Measurements from ENCODE around the gene VAC14.

The VAC14 gene

DNA sequence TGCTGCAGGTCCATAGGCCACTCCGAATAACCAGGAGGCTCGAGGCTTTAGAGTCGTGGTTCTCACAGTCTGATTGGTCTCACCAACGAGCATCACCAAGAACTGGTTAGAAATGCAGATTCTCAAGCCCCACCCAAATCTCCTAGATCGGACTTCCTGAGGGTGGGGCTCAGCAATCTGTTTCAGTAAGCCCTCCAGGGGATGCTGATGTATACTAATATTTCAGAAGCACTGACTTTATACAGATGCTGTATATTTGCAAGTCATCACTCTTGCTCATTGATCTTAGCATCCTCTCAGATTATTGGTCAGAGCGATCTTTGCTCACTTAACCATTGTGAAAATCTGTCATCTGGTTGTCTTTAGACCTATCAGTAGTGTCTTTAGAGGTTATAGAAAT, 4.4 kb upstream of the VAC14 start:
- H3K9me3 ChIP-seq (ENCODE audit: insufficient read depth, low read length): peaks cover 11% of the 10 kb centered on the region; the same call in 1 of the 2 replicates
- no peak overlapping the region for H3K4me3 ChIP-seq (ENCODE audit: insufficient read length, low read depth)
- no peaks in the 10 kb centered on the region for H3K4me1 ChIP-seq (ENCODE audit: insufficient read depth, insufficient read length)
- H3K27me3 ChIP-seq (ENCODE audit: insufficient read depth, insufficient read length): peaks cover 25% of the 10 kb centered on the region
- DNase-seq (ENCODE audit: low read depth, low spot score): no peak
- H3K9ac ChIP-seq (ENCODE audit: insufficient read length, low read depth): no peak overlapping the region
- H3K36me3 ChIP-seq (ENCODE audit: insufficient read depth, insufficient read length, low read length): no peaks in the 10 kb centered on the region
- TF ChIP-seq SUZ12 (IDR thresholded peaks at IDR 0.05; ENCODE audit: extremely low read depth, insufficient read depth, insufficient read length) (no peak), ZNF274 (IDR thresholded peaks at IDR 0.05; ENCODE audit: low read depth, low read length) (no peak), YY1 (IDR thresholded peaks at IDR 0.05; ENCODE audit: insufficient read depth, insufficient read length) (no peak)

DNA sequence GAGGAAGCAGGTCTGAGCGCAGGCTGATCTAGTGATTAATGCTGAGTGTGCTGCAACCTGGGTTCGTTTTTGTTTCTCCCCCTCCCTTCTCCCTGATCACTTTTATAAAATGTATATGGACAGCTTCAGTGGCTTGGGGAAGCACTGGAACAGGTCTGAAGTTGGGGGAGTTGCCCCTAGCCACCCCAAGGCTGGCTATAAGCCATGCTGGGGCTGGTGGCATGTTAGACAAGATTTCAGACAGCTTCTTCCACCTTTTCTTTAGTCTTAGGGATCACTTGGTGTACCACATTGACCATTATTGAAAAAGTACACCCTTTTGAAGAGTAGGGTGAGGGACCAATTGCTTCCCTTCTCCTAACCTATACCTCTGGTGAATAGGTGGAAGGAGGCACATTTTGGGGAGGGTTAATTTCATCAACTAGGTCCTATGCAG, 3.8 kb upstream of the VAC14 start:
- Histone ChIP-seq H3K9ac (ENCODE audit: insufficient read length, low read depth) (no peak overlapping the region), H3K4me3 (ENCODE audit: insufficient read length, low read depth) (no peak overlapping the region), H3K9me3 (ENCODE audit: insufficient read depth, low read length) (peaks cover 11% of the 10 kb centered on the region; the same call in 1 of the 2 replicates), H3K4me1 (ENCODE audit: insufficient read depth, insufficient read length) (no peaks in the 10 kb centered on the region), H3K27me3 (ENCODE audit: insufficient read depth, insufficient read length) (peaks cover 25% of the 10 kb centered on the region), H3K36me3 (ENCODE audit: insufficient read depth, insufficient read length, low read length) (no peaks in the 10 kb centered on the region)
- TF ChIP-seq YY1 (IDR thresholded peaks at IDR 0.05; ENCODE audit: insufficient read depth, insufficient read length): no peak
- TF ChIP-seq SUZ12 (IDR thresholded peaks at IDR 0.05; ENCODE audit: extremely low read depth, insufficient read depth, insufficient read length): no peak
- TF ChIP-seq ZNF274 (IDR thresholded peaks at IDR 0.05; ENCODE audit: low read depth, low read length): no peak
- DNase-seq (ENCODE audit: low read depth, low spot score): no peak

- Histone ChIP-seq H3K36me3 (ENCODE audit: insufficient read depth, insufficient read length, low read length) (peaks cover 5% of the 10 kb centered on the region), H3K4me1 (ENCODE audit: insufficient read depth, insufficient read length) (no peaks in the 10 kb centered on the region), H3K9ac (ENCODE audit: insufficient read length, low read depth) (no peak overlapping the region), H3K27me3 (ENCODE audit: insufficient read depth, insufficient read length) (peaks cover 25% of the 10 kb centered on the region), H3K4me3 (ENCODE audit: insufficient read length, low read depth) (no peak overlapping the region), H3K9me3 (ENCODE audit: insufficient read depth, low read length) (peaks cover 11% of the 10 kb centered on the region; the same call in 1 of the 2 replicates)
- TF ChIP-seq YY1 (IDR thresholded peaks at IDR 0.05; ENCODE audit: insufficient read depth, insufficient read length) (no peak), SUZ12 (IDR thresholded peaks at IDR 0.05; ENCODE audit: extremely low read depth, insufficient read depth, insufficient read length) (no peak), ZNF274 (IDR thresholded peaks at IDR 0.05; ENCODE audit: low read depth, low read length) (no peak)
- no peak for DNase-seq (ENCODE audit: low read depth, low spot score)
Observed at GRCh38 chr16:70804153-70804733, 3.3 kb upstream of the VAC14 start.

- peaks cover 14% of the 10 kb centered on the region for H3K36me3 ChIP-seq (ENCODE audit: insufficient read depth, insufficient read length, low read length)
- TF ChIP-seq ZNF274 (IDR thresholded peaks at IDR 0.05; ENCODE audit: low read depth, low read length) (no peak), SUZ12 (IDR thresholded peaks at IDR 0.05; ENCODE audit: extremely low read depth, insufficient read depth, insufficient read length) (no peak), YY1 (IDR thresholded peaks at IDR 0.05; ENCODE audit: insufficient read depth, insufficient read length) (no peak)
Observed at GRCh38 chr16:70803319-70803718, 2.4 kb upstream of the VAC14 start.

DNA sequence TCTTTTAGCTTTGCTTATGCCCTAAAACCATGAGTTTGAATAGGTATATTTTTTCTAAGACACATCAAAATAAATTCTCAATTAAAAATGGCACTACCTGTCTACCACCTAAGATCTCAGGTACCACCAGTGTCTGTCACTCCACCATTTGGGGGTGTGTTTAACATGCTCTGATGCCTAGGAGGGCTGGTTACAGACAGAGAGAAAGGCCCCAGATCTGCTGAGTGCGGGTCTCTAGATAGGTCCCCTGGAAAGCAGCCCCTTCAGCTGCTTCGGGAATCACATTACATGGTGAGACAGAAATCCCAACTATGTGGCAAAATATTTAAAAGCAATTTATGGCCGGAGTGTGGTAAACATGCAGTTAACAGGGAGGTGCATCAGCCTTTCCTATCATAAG, 653 bp upstream of the VAC14 start:
- H3K36me3 ChIP-seq (ENCODE audit: insufficient read depth, insufficient read length, low read length): peaks cover 25% of the 10 kb centered on the region
- peaks cover 11% of the 10 kb centered on the region; the same call in 1 of the 2 replicates for H3K9me3 ChIP-seq (ENCODE audit: insufficient read depth, low read length)
- no peak overlapping the region for H3K9ac ChIP-seq (ENCODE audit: insufficient read length, low read depth)
- DNase-seq (ENCODE audit: low read depth, low spot score): no peak
- TF ChIP-seq ZNF274 (IDR thresholded peaks at IDR 0.05; ENCODE audit: low read depth, low read length): no peak
- TF ChIP-seq YY1 (IDR thresholded peaks at IDR 0.05; ENCODE audit: insufficient read depth, insufficient read length): no peak
- TF ChIP-seq SUZ12 (IDR thresholded peaks at IDR 0.05; ENCODE audit: extremely low read depth, insufficient read depth, insufficient read length): no peak
- H3K4me1 ChIP-seq (ENCODE audit: insufficient read depth, insufficient read length): no peaks in the 10 kb centered on the region
- peaks cover 17% of the 10 kb centered on the region for H3K27me3 ChIP-seq (ENCODE audit: insufficient read depth, insufficient read length)
- no peak overlapping the region for H3K4me3 ChIP-seq (ENCODE audit: insufficient read length, low read depth)

More at GRCh38 chr16:70803319-70803718, 2.4 kb upstream of the VAC14 start:
- peaks cover 21% of the 10 kb centered on the region for H3K27me3 ChIP-seq (ENCODE audit: insufficient read depth, insufficient read length)
- DNase-seq (ENCODE audit: low read depth, low spot score): no peak
- H3K9me3 ChIP-seq (ENCODE audit: insufficient read depth, low read length): peaks cover 11% of the 10 kb centered on the region; the same call in 1 of the 2 replicates
- no peak overlapping the region for H3K4me3 ChIP-seq (ENCODE audit: insufficient read length, low read depth)
- no peak overlapping the region for H3K9ac ChIP-seq (ENCODE audit: insufficient read length, low read depth)
- H3K4me1 ChIP-seq (ENCODE audit: insufficient read depth, insufficient read length): no peaks in the 10 kb centered on the region

- H3K9ac ChIP-seq (ENCODE audit: insufficient read length, low read depth): peak overlapping the region; percentile 87
- H3K9me3 ChIP-seq (ENCODE audit: insufficient read depth, low read length): peaks cover 11% of the 10 kb centered on the region; the same call in 1 of the 2 replicates
- no peaks in the 10 kb centered on the region for H3K4me1 ChIP-seq (ENCODE audit: insufficient read depth, insufficient read length)
- H3K4me3 ChIP-seq (ENCODE audit: insufficient read length, low read depth): peak overlapping the region; percentile 93
- no peak for DNase-seq (ENCODE audit: low read depth, low spot score)
- TF ChIP-seq ZNF274 (IDR thresholded peaks at IDR 0.05; ENCODE audit: low read depth, low read length) (no peak), YY1 (IDR thresholded peaks at IDR 0.05; ENCODE audit: insufficient read depth, insufficient read length) (no peak)
- peaks cover 17% of the 10 kb centered on the region for H3K27me3 ChIP-seq (ENCODE audit: insufficient read depth, insufficient read length)
- H3K36me3 ChIP-seq (ENCODE audit: insufficient read depth, insufficient read length, low read length): peaks cover 27% of the 10 kb centered on the region
Observed at GRCh38 chr16:70800311-70800710, 647 bp downstream of the VAC14 start.

GRCh38 chr16:70796301-70796700, 4.7 kb downstream of the VAC14 start:
- Histone ChIP-seq H3K27me3 (ENCODE audit: insufficient read depth, insufficient read length) (peaks cover under 1% of the 10 kb centered on the region), H3K4me1 (ENCODE audit: insufficient read depth, insufficient read length) (no peaks in the 10 kb centered on the region), H3K4me3 (ENCODE audit: insufficient read length, low read depth) (no peak overlapping the region), H3K36me3 (ENCODE audit: insufficient read depth, insufficient read length, low read length) (peaks cover 43% of the 10 kb centered on the region), H3K9me3 (ENCODE audit: insufficient read depth, low read length) (no peaks in the 10 kb centered on the region), H3K9ac (ENCODE audit: insufficient read length, low read depth) (no peak overlapping the region)
- no peak for DNase-seq (ENCODE audit: low read depth, low spot score)
- no peak for TF ChIP-seq SUZ12 (IDR thresholded peaks at IDR 0.05; ENCODE audit: extremely low read depth, insufficient read depth, insufficient read length)
- TF ChIP-seq YY1 (IDR thresholded peaks at IDR 0.05; ENCODE audit: insufficient read depth, insufficient read length): no peak
- no peak for TF ChIP-seq ZNF274 (IDR thresholded peaks at IDR 0.05; ENCODE audit: low read depth, low read length)
